SKM-1 treated with dmso at 0.1 percent for 144 hours (cell line): ENCODE measurements around the gene RIC8A.

Source experiments
- DNase-seq: peaks from one replicate; lab custom pipeline; 2025; ENCODE audit not compliant: unreplicated experiment; lab: John Stamatoyannopoulos, UW

The RIC8A gene

GRCh38 chr11:203945-204586 lies 3.4 kb upstream of the RIC8A start:
- DNase-seq, result no peak

DNA sequence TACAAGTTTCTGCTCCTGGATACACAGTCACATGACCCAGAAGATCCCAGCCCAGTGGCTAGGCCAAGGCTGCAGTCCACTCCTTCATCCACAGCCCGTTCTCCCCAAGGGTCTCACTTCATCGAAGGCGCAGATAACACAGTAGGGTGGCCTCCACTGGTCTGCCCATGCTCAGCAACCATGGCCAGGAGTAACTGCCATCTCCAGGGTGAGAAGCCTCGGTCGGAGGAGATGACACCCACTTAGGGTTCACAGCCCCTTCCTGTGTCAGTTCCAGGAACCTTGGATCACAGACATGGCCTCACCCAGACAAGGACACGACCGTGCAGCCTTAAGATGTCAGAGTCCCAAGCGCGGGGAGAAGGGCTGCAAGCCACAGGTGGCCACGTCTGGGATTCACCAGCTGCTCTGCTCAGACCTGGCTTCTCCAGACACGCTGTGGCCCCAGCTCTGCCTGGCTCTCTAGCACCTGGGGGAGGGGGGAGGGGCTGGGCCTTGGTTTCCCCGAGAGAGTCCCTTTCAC lies 2.9 kb upstream of the RIC8A start:
- no peak for DNase-seq

- DNase-seq, result no peak
These were observed 2.1 kb upstream of the RIC8A start for GRCh38 chr11:205221-206001.

DNA sequence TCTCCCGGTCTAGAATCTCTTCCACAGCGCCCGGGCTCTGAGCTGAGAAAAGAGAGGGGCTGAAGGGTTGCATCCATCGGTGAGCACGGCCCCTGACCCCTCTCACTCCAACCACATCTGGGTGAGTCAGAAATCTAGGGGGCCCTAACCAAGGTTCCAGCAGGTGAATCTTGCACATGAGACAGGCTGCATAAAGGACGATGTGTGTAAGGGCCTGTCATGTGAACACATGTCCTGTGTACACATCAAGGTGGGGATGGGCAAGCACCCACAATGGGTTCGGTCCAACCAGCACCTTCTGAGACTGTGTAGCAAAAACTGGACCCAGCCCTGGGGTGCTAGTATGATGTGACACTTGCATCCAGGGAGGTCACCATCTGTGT lies 1.5 kb upstream of the RIC8A start:
- DNase-seq, result no peak

DNA sequence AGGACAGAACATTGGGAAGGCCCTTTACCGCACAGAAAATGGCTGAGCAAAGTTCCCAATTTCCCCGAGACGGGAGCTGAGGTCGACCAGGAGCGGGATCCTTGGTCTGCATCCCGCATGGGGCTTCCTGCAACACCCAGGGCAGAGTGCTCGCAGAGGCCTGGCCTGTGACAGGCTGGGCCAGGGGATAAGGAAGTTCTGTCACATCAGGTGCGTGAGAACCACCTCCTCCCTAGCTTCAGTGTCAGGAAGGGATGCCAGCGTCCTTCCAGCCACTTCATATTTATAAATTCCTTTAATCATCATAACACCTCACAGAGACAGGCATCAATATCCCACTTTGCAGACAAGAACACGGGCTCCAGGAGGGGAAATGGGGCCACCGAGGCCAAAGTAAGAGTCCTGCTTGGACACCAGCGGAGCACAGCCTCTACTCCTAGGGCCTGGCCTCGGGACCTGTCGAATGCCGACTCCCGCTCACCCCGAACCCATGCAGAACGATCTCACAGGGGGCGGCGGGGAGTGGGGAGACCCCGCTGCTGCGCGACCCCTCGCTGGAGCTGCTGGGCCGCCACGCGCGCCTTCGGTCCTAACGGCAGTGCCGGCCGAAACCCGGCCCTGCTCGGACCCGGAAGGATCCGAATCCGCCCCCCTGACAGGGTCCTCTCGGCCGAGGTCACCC lies 841 bp upstream of the RIC8A start:
- DNase-seq, result no peak

GRCh38 chr11:207863-208180 lies 314 bp downstream of the RIC8A start:
- DNase-seq, result no peak

GRCh38 chr11:208181-208916 lies 841 bp downstream of the RIC8A start:
- DNase-seq, result peak; percentile 53

DNA sequence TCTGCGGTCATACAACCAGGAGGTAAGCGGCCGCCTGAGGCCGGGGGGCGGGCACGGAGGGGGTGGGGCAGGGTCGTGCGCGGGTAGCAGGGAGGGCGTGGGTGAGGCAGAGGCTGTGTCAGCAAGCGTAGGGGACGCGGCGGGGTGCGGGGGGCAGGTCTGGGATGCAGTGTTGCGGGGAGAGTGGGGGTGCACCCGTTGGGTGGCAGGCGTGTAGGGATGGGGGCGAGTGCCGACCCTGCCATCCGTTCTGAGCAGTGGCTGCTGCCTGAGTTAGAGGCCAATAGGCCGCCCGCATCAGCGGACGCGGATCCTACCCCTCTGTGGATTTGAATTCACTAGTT lies 1.4 kb downstream of the RIC8A start:
- DNase-seq, result no peak

DNA sequence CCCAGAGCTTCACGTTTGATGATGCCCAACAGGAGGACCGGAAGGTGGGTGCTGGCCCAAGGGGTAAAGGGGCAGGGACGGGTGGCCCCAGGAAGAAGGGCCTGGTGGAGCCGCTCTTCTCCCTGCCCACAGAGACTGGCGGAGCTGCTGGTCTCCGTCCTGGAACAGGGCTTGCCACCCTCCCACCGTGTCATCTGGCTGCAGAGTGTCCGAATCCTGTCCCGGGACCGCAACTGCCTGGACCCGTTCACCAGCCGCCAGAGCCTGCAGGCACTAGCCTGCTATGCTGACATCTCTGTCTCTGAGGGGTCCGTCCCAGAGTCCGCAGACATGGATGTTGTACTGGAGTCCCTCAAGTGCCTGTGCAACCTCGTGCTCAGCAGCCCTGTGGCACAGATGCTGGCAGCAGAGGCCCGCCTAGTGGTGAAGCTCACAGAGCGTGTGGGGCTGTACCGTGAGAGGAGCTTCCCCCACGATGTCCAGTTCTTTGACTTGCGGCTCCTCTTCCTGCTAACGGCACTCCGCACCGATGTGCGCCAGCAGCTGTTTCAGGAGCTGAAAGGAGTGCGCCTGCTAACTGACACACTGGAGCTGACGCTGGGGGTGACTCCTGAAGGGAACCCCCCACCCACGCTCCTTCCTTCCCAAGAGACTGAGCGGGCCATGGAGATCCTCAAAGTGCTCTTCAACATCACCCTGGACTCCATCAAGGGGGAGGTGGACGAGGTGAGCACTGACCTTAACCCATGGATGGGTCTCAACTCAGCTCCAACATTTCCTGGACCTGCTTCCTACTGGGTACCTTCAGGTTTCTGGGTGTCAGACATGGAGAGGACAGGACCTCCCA lies 2.0 kb downstream of the RIC8A start:
- no peak for DNase-seq

GRCh38 chr11:210122-210802 lies 2.8 kb downstream of the RIC8A start:
- no peak for DNase-seq

GRCh38 chr11:210803-211180 lies 3.3 kb downstream of the RIC8A start:
- no peak for DNase-seq

GRCh38 chr11:211295-211694 lies 3.8 kb downstream of the RIC8A start:
- DNase-seq, result no peak

DNA sequence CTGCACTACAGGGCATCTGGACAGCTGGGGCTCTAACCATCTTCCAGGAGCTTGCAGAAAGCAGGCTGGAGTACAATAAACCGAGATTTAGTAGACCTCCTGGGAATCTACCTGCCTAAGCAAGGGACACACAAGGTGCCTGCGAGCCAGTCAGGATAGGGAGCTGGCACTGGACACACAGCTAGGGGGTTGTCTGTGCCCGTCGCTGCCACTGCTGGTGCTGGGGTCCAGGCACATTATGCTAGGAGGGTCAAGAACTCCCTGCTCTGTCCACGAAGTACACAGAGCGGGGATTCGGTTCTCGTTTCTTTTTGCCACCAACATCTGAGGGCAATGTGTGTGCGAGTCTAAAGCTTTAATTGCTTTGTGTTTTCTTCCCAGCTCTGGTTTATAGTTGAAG lies 4.2 kb downstream of the RIC8A start:
- no peak for DNase-seq

DNA sequence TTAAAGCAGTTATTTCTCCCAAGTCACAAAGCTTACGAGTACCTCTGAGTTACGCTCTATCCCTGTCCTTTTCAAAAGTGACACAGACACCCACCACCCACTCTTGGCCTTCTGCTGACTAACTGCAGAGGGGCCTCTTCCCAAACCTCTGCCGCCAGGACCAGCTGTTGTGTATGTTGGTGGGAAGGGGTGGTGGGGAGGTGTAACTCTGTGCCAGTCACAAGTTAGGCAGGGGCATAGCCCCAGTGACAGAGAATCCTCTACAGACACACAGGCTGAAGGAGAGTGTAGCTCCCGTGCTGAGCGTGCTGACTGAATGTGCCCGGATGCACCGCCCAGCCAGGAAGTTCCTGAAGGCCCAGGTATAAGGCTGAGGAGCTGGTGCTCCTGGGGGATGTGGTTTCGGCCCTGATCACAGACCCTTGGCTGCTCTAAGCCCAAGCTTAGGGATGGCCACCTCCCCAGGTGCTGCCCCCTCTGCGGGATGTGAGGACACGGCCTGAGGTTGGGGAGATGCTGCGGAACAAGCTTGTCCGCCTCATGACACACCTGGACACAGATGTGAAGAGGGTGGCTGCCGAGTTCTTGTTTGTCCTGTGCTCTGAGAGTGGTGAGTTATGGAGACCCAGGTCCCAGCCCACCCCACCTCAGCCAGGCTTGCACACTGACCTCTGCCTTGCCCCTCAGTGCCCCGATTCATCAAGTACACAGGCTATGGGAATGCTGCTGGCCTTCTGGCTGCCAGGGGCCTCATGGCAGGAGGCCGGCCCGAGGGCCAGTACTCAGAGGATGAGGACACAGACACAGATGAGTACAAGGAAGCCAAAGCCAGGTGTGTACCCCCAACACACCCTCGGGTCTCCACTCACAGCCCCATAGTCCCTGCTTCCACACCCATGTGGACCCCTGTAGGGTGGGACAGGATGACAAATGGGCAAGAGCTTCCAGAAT lies 4.9 kb downstream of the RIC8A start:
- no peak for DNase-seq

- no peak for DNase-seq
These were observed 5.6 kb downstream of the RIC8A start for GRCh38 chr11:213111-213510.

GRCh38 chr11:214083-214482 lies 6.6 kb downstream of the RIC8A start:
- DNase-seq, result no peak

DNA sequence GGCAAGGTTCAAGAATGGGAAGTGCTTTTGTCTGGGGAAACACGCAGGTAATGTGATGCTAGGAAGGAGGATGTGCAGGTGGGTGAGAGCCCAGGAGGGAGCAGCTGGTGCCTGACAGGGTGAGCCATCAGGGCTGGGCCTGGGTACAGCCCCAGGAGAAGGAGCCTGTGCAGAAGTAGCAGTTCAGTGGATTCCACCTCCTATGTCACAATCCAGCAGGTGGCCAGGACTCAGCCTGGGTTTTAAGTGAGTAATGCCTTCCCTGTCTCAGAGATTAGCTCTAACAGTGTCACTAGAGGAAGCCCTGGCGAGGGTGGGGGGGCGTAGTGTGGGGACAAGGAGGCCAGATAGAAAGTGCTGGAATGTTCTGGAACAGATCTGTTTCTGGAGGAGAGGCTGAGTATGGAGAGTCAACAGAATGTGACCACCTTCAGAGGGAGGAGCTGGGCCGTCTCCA lies 8.1 kb downstream of the RIC8A start:
- DNase-seq, result no peak

DNA sequence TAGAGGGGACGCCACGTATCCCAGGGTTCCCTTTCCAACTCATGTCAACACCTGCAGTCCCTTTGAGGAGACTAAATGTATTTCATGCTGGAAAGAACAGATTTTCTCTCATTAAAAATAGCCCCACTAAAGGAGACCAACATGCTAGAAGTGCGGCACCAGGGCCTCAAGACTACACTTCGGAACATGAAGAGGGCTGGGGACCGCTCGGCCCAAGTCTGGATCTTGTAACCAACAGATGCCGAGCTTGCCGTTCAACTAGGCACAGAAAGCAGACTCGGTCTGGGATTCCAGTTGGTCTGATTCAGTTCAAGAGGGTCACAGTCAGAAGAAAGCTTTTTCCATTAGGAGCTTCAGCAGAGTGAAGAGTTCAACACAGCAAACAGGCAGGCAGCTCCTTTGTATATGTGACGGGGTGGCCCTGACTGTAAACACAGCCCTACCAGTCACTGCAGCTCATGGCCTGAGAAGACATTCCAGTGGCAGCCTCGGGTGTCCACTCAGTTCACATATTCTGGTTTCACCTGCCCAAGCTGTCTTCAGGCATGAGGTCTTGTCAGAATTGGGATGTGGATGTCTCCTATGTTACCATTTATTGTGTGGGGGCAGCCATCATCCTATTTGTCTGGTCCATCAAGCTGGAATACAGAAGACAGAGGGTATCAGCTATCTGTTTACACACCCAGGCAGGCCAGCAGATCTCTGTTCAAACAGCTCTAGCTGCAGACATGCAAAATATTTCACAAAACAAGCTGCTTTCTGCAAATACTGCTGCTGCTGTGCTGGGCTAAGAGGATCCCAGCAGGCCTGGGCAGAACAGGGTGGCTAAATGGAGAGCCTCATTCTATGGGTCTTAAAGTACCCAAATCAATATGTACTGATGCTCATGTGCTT lies 8.8 kb downstream of the RIC8A start:
- DNase-seq, result no peak
